SU-DHL-6 (cell line): ENCODE results near the gene DRD3.

Source experiments
- H2AFZ ChIP-seq: fragments of 200-600 bp; sonication (generic); 2 replicates; pipeline ENCODE4 v1.6.1; 2014; ENCODE audit warnings: low read depth, mild to moderate bottlenecking, moderate library complexity, mixed read lengths, antibody characterized with exemption, low read length; ENCODE audit not compliant: severe bottlenecking
- H3F3A ChIP-seq: fragments of 200-600 bp; shearing (Covaris generic); 2 replicates; pipeline ENCODE4 v1.6.0; 2016; ENCODE audit warnings: antibody characterized with exemption, mild to moderate bottlenecking; ENCODE audit not compliant: insufficient read depth
- H3K27ac ChIP-seq: fragments of 200-600 bp; sonication (generic); 2 replicates; pipeline ENCODE4 v1.5.1; 2016; ENCODE audit warnings: low read depth, mild to moderate bottlenecking, low read length, moderate library complexity, mixed read lengths
- H3K27me3 ChIP-seq: fragments of 200-600 bp; sonication (generic), shearing (Covaris generic); 2 replicates; pipeline ENCODE4 v1.6.0; 2014; ENCODE audit warnings: mild to moderate bottlenecking, low read length
- H3K36me3 ChIP-seq: fragments of 200-600 bp; sonication (generic); 2 replicates; pipeline ENCODE4 v1.6.1; 2014; ENCODE audit warnings: mild to moderate bottlenecking, low read length, mixed read lengths
- H3K4me2 ChIP-seq: fragments of 300-600, 200-600 bp; shearing (Covaris generic), sonication (generic); 2 replicates; pipeline ENCODE4 v1.6.0; 2014; ENCODE audit warnings: low read length, low read depth, mild to moderate bottlenecking; ENCODE audit not compliant: poor library complexity, severe bottlenecking
- H3K4me3 ChIP-seq: fragments of 200-600 bp; sonication (generic); 2 replicates; pipeline ENCODE4 v1.5.1; 2014; ENCODE audit warnings: antibody characterized with exemption, low read length, mild to moderate bottlenecking, mixed read lengths; ENCODE audit not compliant: insufficient read depth, poor library complexity, severe bottlenecking
- H3K79me2 ChIP-seq: fragments of 200-600 bp; sonication (generic); 2 replicates; pipeline ENCODE4 v1.6.1; 2014; ENCODE audit warnings: mild to moderate bottlenecking, low read length, moderate library complexity; ENCODE audit not compliant: insufficient read depth
- H3K9ac ChIP-seq: fragments of 200-600 bp; sonication (generic); 2 replicates; pipeline ENCODE4 v1.7.0; 2014; ENCODE audit warnings: mild to moderate bottlenecking, low read length
- H3K9me2 ChIP-seq: fragments of 200-600 bp; sonication (generic); replicated peaks from 2 replicates; pipeline ENCODE4 v1.6.1; 2014; ENCODE audit warnings: low read length; ENCODE audit not compliant: insufficient read depth
- H3K9me3 ChIP-seq: fragments of 200-600 bp; sonication (generic); 2 replicates; pipeline ENCODE4 v1.6.1; 2014; ENCODE audit warnings: low read length, mixed read lengths; ENCODE audit not compliant: insufficient read depth
- H4K20me1 ChIP-seq: fragments of 200-600 bp; sonication (generic); 2 replicates; pipeline ENCODE4 v1.6.1; 2014; ENCODE audit warnings: low read depth, mild to moderate bottlenecking, antibody characterized with exemption, low read length, moderate library complexity, mixed read lengths
- CTCF ChIP-seq: fragments of 200-600 bp; sonication (generic); IDR thresholded peaks from one replicate; pipeline ENCODE4 v1.5.1; 2017; ENCODE audit warnings: antibody characterized with exemption, mild to moderate bottlenecking, low read length, moderate library complexity; ENCODE audit not compliant: insufficient read depth, poor library complexity, severe bottlenecking
- EZH2phosphoT487 ChIP-seq: fragments of 200-600 bp; sonication (generic), shearing (Covaris generic); conservative IDR thresholded peaks from 2 replicates; pipeline ENCODE4 v1.6.1; 2018; ENCODE audit warnings: mild to moderate bottlenecking, antibody characterized with exemption, low read length, moderate library complexity, mixed read lengths

DRD3 gene

DNA sequence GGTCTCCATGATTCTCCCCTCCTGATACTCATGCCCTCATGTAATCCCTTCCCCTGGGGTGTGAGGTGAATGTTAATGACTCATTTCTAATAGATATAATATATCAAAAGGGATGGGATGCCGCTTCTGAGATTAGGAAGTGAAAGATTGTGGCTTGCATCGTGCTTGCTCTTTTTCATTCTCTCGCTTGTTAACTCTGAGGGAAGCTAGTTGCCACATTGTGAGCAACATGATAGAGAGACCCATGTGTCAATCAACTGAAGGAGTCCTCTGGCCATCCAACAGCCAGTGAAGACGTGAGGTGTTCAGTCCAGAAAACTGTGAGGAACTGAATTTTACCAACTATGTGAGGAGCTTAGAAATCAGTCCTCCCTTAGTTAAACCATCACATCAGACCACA lies 28.9 kb upstream of the DRD3 start:
- TF ChIP-seq CTCF (no peak), EZH2phosphoT487 (no peak)
- no peaks in the 10 kb centered on the region for H3F3A ChIP-seq

GRCh38 chr3:114206342-114206741 lies 27.5 kb upstream of the DRD3 start:
- Histone ChIP-seq H3K4me3 (no peak overlapping the region), H4K20me1 (no peaks in the 10 kb centered on the region), H3F3A (no peaks in the 10 kb centered on the region), H3K27me3 (no peaks in the 10 kb centered on the region), H3K4me2 (no peak overlapping the region), H2AFZ (no peak overlapping the region), H3K27ac (no peak overlapping the region), H3K79me2 (no peaks in the 10 kb centered on the region), H3K9ac (no peak overlapping the region), H3K9me2 (no peaks in the 10 kb centered on the region), H3K9me3 (no peaks in the 10 kb centered on the region), H3K36me3 (no peaks in the 10 kb centered on the region)
- TF ChIP-seq EZH2phosphoT487 (no peak), CTCF (no peak)

More for the DNA sequence above, 28.9 kb upstream of the DRD3 start:
- no peak overlapping the region for H2AFZ ChIP-seq
- H3K36me3 ChIP-seq = no peaks in the 10 kb centered on the region
- H3K79me2 ChIP-seq = no peaks in the 10 kb centered on the region
- H3K27me3 ChIP-seq = no peaks in the 10 kb centered on the region
- no peaks in the 10 kb centered on the region for H3K9me3 ChIP-seq
- H3K4me2 ChIP-seq = no peak overlapping the region
- H3K4me3 ChIP-seq = no peak overlapping the region
- H3K9me2 ChIP-seq = no peaks in the 10 kb centered on the region
- no peaks in the 10 kb centered on the region for H4K20me1 ChIP-seq
- no peak overlapping the region for H3K27ac ChIP-seq
- no peak overlapping the region for H3K9ac ChIP-seq

- Histone ChIP-seq H3K36me3 (no peaks in the 10 kb centered on the region), H3K9me2 (no peaks in the 10 kb centered on the region), H4K20me1 (no peaks in the 10 kb centered on the region), H3K27me3 (no peaks in the 10 kb centered on the region), H3K27ac (no peak overlapping the region), H3F3A (no peaks in the 10 kb centered on the region), H3K9ac (no peak overlapping the region), H3K4me3 (no peak overlapping the region), H2AFZ (no peak overlapping the region), H3K9me3 (no peaks in the 10 kb centered on the region), H3K79me2 (no peaks in the 10 kb centered on the region), H3K4me2 (no peak overlapping the region)
- TF ChIP-seq CTCF = no peak
- TF ChIP-seq EZH2phosphoT487 = no peak
Measured at GRCh38 chr3:114205541-114205940, 26.7 kb upstream of the DRD3 start.

- H3K79me2 ChIP-seq = no peaks in the 10 kb centered on the region
- TF ChIP-seq CTCF (no peak), EZH2phosphoT487 (no peak)
Measured at GRCh38 chr3:114194750-114195149, 15.9 kb upstream of the DRD3 start.

More at GRCh38 chr3:114194750-114195149, 15.9 kb upstream of the DRD3 start:
- H3K27ac ChIP-seq = no peak overlapping the region
- H3K9me2 ChIP-seq = no peaks in the 10 kb centered on the region
- no peaks in the 10 kb centered on the region for H4K20me1 ChIP-seq
- no peak overlapping the region for H3K9ac ChIP-seq
- no peak overlapping the region for H2AFZ ChIP-seq
- no peaks in the 10 kb centered on the region for H3F3A ChIP-seq
- H3K9me3 ChIP-seq = no peaks in the 10 kb centered on the region
- H3K4me2 ChIP-seq = no peak overlapping the region
- H3K36me3 ChIP-seq = no peaks in the 10 kb centered on the region
- no peaks in the 10 kb centered on the region for H3K27me3 ChIP-seq
- no peak overlapping the region for H3K4me3 ChIP-seq
